IPS-18a (cell line): ENCODE data around the gene KMT2B.

ENCODE experiments used
- H3K27ac ChIP-seq: one replicate; pipeline ENCODE4 v1.5.1; 2013; ENCODE audit warnings: low read length
- H3K27me3 ChIP-seq: one replicate; pipeline ENCODE4 v1.6.1; 2013; ENCODE audit warnings: mild to moderate bottlenecking, low read length; ENCODE audit not compliant: control insufficient read depth, insufficient read depth
- H3K36me3 ChIP-seq: one replicate; pipeline ENCODE4 v1.6.1; 2013; ENCODE audit warnings: low read depth, low read length; ENCODE audit not compliant: control insufficient read depth
- H3K4me1 ChIP-seq: one replicate; pipeline ENCODE4 v1.6.1; 2013; ENCODE audit warnings: low read depth, low read length; ENCODE audit not compliant: control insufficient read depth
- H3K4me3 ChIP-seq: one replicate; pipeline ENCODE4 v1.5.1; 2013; ENCODE audit warnings: low read length
- H3K9ac ChIP-seq: one replicate; pipeline ENCODE4 v1.6.1; 2013; ENCODE audit warnings: mild to moderate bottlenecking, low read length, moderate library complexity
- H3K9me3 ChIP-seq: one replicate; pipeline ENCODE4 v1.6.1; 2013; ENCODE audit warnings: low read depth, low read length; ENCODE audit not compliant: control insufficient read depth

The KMT2B gene

GRCh38 chr19:35774274-35775045 lies 56.7 kb downstream of the KMT2B start:
- H3K4me3 ChIP-seq: peak overlapping the region; percentile 67

GRCh38 chr19:35775046-35775297 lies 57.2 kb downstream of the KMT2B start:
- Histone ChIP-seq H3K27ac (no peak overlapping the region), H3K4me3 (peak overlapping the region; percentile 67), H3K36me3 (no peaks in the 10 kb centered on the region), H3K27me3 (peaks cover 21% of the 10 kb centered on the region), H3K4me1 (peaks cover 17% of the 10 kb centered on the region), H3K9ac (no peak overlapping the region), H3K9me3 (no peaks in the 10 kb centered on the region)

More at GRCh38 chr19:35774274-35775045, 56.7 kb downstream of the KMT2B start:
- Histone ChIP-seq H3K27ac (no peak overlapping the region), H3K27me3 (peaks cover 21% of the 10 kb centered on the region), H3K4me1 (peaks cover 17% of the 10 kb centered on the region), H3K36me3 (no peaks in the 10 kb centered on the region), H3K9ac (no peak overlapping the region), H3K9me3 (no peaks in the 10 kb centered on the region)

- Histone ChIP-seq H3K4me1 (peaks cover 17% of the 10 kb centered on the region), H3K27ac (no peak within 1 kb of the TSS), H3K27me3 (peaks cover 21% of the 10 kb centered on the region), H3K9ac (no peak within 1 kb of the TSS), H3K36me3 (no peaks in the 10 kb centered on the region), H3K9me3 (no peaks in the 10 kb centered on the region), H3K4me3 (peak within 1 kb of the TSS; percentile 67)
These were observed 57.7 kb downstream of the KMT2B start, which contains the start of gene ARHGAP33 for GRCh38 chr19:35775298-35776101. TSS of gene ARHGAP33 (plus strand) at chr19:35775564. CDS start at chr19:35775659, 95 bp downstream.

GRCh38 chr19:35776102-35776788 lies 58.4 kb downstream of the KMT2B start:
- Histone ChIP-seq H3K27ac (no peak overlapping the region), H3K9ac (no peak overlapping the region)

GRCh38 chr19:35777086-35777841 lies 59.5 kb downstream of the KMT2B start:
- H3K9me3 ChIP-seq: no peaks in the 10 kb centered on the region
- H3K36me3 ChIP-seq: no peaks in the 10 kb centered on the region
- H3K4me3 ChIP-seq: peak overlapping the region; percentile 67
- peaks cover 17% of the 10 kb centered on the region for H3K4me1 ChIP-seq
- H3K27me3 ChIP-seq: peaks cover 21% of the 10 kb centered on the region
- H3K27ac ChIP-seq: no peak overlapping the region
- no peak overlapping the region for H3K9ac ChIP-seq

More at GRCh38 chr19:35776102-35776788, 58.4 kb downstream of the KMT2B start:
- Histone ChIP-seq H3K9me3 (no peaks in the 10 kb centered on the region), H3K27me3 (peaks cover 21% of the 10 kb centered on the region), H3K36me3 (no peaks in the 10 kb centered on the region), H3K4me3 (peak overlapping the region; percentile 67), H3K4me1 (peaks cover 17% of the 10 kb centered on the region)

GRCh38 chr19:35777961-35778360 lies 60.2 kb downstream of the KMT2B start:
- H3K27ac ChIP-seq: no peak overlapping the region

GRCh38 chr19:35779033-35779432 lies 61.2 kb downstream of the KMT2B start:
- H3K4me3 ChIP-seq: no peak overlapping the region
- H3K9ac ChIP-seq: no peak overlapping the region
- no peaks in the 10 kb centered on the region for H3K9me3 ChIP-seq
- no peaks in the 10 kb centered on the region for H3K36me3 ChIP-seq
- peaks cover 20% of the 10 kb centered on the region for H3K4me1 ChIP-seq
- H3K27ac ChIP-seq: no peak overlapping the region
- peaks cover 13% of the 10 kb centered on the region for H3K27me3 ChIP-seq

More at GRCh38 chr19:35777961-35778360, 60.2 kb downstream of the KMT2B start:
- Histone ChIP-seq H3K27me3 (peaks cover 19% of the 10 kb centered on the region), H3K9me3 (no peaks in the 10 kb centered on the region), H3K9ac (no peak overlapping the region), H3K4me3 (no peak overlapping the region), H3K36me3 (no peaks in the 10 kb centered on the region), H3K4me1 (peaks cover 17% of the 10 kb centered on the region)

GRCh38 chr19:35780058-35780457 lies 62.3 kb downstream of the KMT2B start:
- Histone ChIP-seq H3K27me3 (peaks cover 8% of the 10 kb centered on the region), H3K27ac (no peak overlapping the region), H3K36me3 (no peaks in the 10 kb centered on the region), H3K4me3 (no peak overlapping the region), H3K9me3 (no peaks in the 10 kb centered on the region), H3K4me1 (peaks cover 17% of the 10 kb centered on the region), H3K9ac (no peak overlapping the region)

GRCh38 chr19:35780717-35781116 lies 62.9 kb downstream of the KMT2B start:
- no peaks in the 10 kb centered on the region for H3K36me3 ChIP-seq
- no peak overlapping the region for H3K4me3 ChIP-seq
- no peaks in the 10 kb centered on the region for H3K9me3 ChIP-seq
- H3K27ac ChIP-seq: no peak overlapping the region
- H3K4me1 ChIP-seq: peaks cover 17% of the 10 kb centered on the region
- no peak overlapping the region for H3K9ac ChIP-seq
- H3K27me3 ChIP-seq: peaks cover 8% of the 10 kb centered on the region

GRCh38 chr19:35781650-35782049 lies 63.8 kb downstream of the KMT2B start:
- no peaks in the 10 kb centered on the region for H3K36me3 ChIP-seq
- H3K27me3 ChIP-seq: peaks cover 4% of the 10 kb centered on the region
- H3K4me1 ChIP-seq: peaks cover 11% of the 10 kb centered on the region
- no peak overlapping the region for H3K4me3 ChIP-seq
- H3K27ac ChIP-seq: no peak overlapping the region
- H3K9me3 ChIP-seq: no peaks in the 10 kb centered on the region
- no peak overlapping the region for H3K9ac ChIP-seq

GRCh38 chr19:35782589-35782988 lies 64.8 kb downstream of the KMT2B start:
- Histone ChIP-seq H3K27me3 (no peaks in the 10 kb centered on the region), H3K27ac (no peak overlapping the region), H3K9me3 (no peaks in the 10 kb centered on the region), H3K9ac (no peak overlapping the region), H3K4me1 (peaks cover 4% of the 10 kb centered on the region), H3K4me3 (no peak overlapping the region), H3K36me3 (no peaks in the 10 kb centered on the region)
